HEK293 (cell line): Measurements from ENCODE around the gene ICE2.

Experiments used
- CTCF ChIA-PET: fragments of 350-600 bp; formaldehyde crosslinking; extraction: SDS; loops from one replicate; lab custom pipeline; 2021; ENCODE audit warnings: antibody characterized with exemption; lab: Yijun Ruan, JAX
- POLR2A ChIA-PET: fragments of 300-600 bp; formaldehyde crosslinking; extraction: SDS; loops from one replicate; lab custom pipeline; 2020; ENCODE audit warnings: antibody characterized with exemption, inconsistent platforms; lab: Yijun Ruan, JAX
- H3K27ac ChIP-seq: fragments of 200-500 bp; sonication (Bioruptor generic); 2 replicates; pipeline ENCODE4 v1.5.1; 2014; ENCODE audit warnings: low read depth, low read length, control low read depth, inconsistent platforms; ENCODE audit errors: extremely low read depth
- H3K36me3 ChIP-seq, 2 experiments: fragments of 200-500 bp in 1 of 2; sonication (Bioruptor generic) in 1 of 2; 1 replicate in 1 of 2; 2 replicates in 1 of 2; pipeline ENCODE4 v1.5.1; 2014 to 2017; ENCODE audit warnings: inconsistent platforms in 2 of 2, low read length in 2 of 2; ENCODE audit not compliant: control insufficient read depth in 2 of 2, insufficient read depth in 1 of 2
- H3K4me1 ChIP-seq: fragments of 200-500 bp; sonication (Bioruptor generic); 2 replicates; pipeline ENCODE4 v1.5.1; 2014; ENCODE audit warnings: mild to moderate bottlenecking, low read length, inconsistent platforms; ENCODE audit not compliant: control insufficient read depth, insufficient read depth
- H3K4me3 ChIP-seq: 2 replicates; pipeline ENCODE4 v1.5.1; 2011; ENCODE audit warnings: low read depth, mild to moderate bottlenecking, control low read depth, low read length, moderate library complexity
- H3K9me3 ChIP-seq: fragments of 200-500 bp; sonication (Bioruptor generic); 2 replicates; pipeline ENCODE4 v1.5.1; 2014; ENCODE audit warnings: low read depth, low read length, inconsistent platforms; ENCODE audit not compliant: control insufficient read depth, insufficient read depth
- BCL11A ChIP-seq: fragments of 450-650 bp; formaldehyde crosslinking; IDR thresholded peaks from 2 replicates; pipeline ENCODE4 v1.5.1; 2016; ENCODE audit warnings: low read depth, missing biosample characterization, missing genetic modification characterization
- FEZF1 ChIP-seq: fragments of 450-650 bp; formaldehyde crosslinking; IDR thresholded peaks from 2 replicates; pipeline ENCODE4 v1.5.1; 2016; ENCODE audit warnings: missing biosample characterization, missing genetic modification characterization
- KLF10 ChIP-seq: fragments of 450-650 bp; IDR thresholded peaks from 2 replicates; pipeline ENCODE4 v1.5.1; 2018; ENCODE audit warnings: missing biosample characterization, mild to moderate bottlenecking, missing genetic modification characterization
- KLF7 ChIP-seq: fragments of 450-650 bp; formaldehyde crosslinking; IDR thresholded peaks from 2 replicates; pipeline ENCODE4 v1.5.1; 2016; ENCODE audit warnings: missing biosample characterization, missing genetic modification characterization, borderline replicate concordance
- ZBTB48 ChIP-seq: fragments of 450-650 bp; formaldehyde crosslinking; IDR thresholded peaks from 2 replicates; pipeline ENCODE4 v1.5.1; 2016; ENCODE audit warnings: missing biosample characterization, missing genetic modification characterization
- ZBTB8A ChIP-seq: fragments of 450-650 bp; formaldehyde crosslinking; IDR thresholded peaks from 2 replicates; pipeline ENCODE4 v1.5.1; 2016; ENCODE audit warnings: missing biosample characterization, missing genetic modification characterization
- ZFHX2 ChIP-seq: fragments of 450-650 bp; formaldehyde crosslinking; conservative IDR thresholded peaks from 2 replicates; pipeline ENCODE4 v1.5.1; 2016; ENCODE audit warnings: missing biosample characterization, missing genetic modification characterization
- ZNF10 ChIP-seq: fragments of 450-650 bp; formaldehyde crosslinking; IDR thresholded peaks from 2 replicates; pipeline ENCODE4 v1.5.1; 2017; ENCODE audit warnings: missing biosample characterization, missing genetic modification characterization
- ZNF112 ChIP-seq: fragments of 450-650 bp; formaldehyde crosslinking; IDR thresholded peaks from 2 replicates; pipeline ENCODE4 v1.5.0; 2017; ENCODE audit warnings: missing biosample characterization, missing genetic modification characterization
- ZNF140 ChIP-seq: fragments of 450-650 bp; formaldehyde crosslinking; IDR thresholded peaks from 2 replicates; pipeline ENCODE4 v1.5.1; 2016; ENCODE audit warnings: missing biosample characterization, missing genetic modification characterization
- ZNF146 ChIP-seq: fragments of 450-650 bp; formaldehyde crosslinking; IDR thresholded peaks from 2 replicates; pipeline ENCODE4 v1.5.1; 2016; ENCODE audit warnings: missing biosample characterization, missing genetic modification characterization
- ZNF2 ChIP-seq: fragments of 450-650 bp; formaldehyde crosslinking; IDR thresholded peaks from 2 replicates; pipeline ENCODE4 v1.5.1; 2016; ENCODE audit warnings: missing biosample characterization, missing genetic modification characterization
- ZNF23 ChIP-seq: fragments of 450-650 bp; formaldehyde crosslinking; IDR thresholded peaks from 2 replicates; pipeline ENCODE4 v1.5.1; 2016; ENCODE audit warnings: missing biosample characterization, missing genetic modification characterization, borderline replicate concordance
- ZNF311 ChIP-seq: fragments of 450-650 bp; formaldehyde crosslinking; IDR thresholded peaks from 2 replicates; pipeline ENCODE4 v1.5.1; 2017; ENCODE audit warnings: missing biosample characterization, missing genetic modification characterization, borderline replicate concordance
- ZNF433 ChIP-seq: fragments of 450-650 bp; formaldehyde crosslinking; IDR thresholded peaks from 2 replicates; pipeline ENCODE4 v1.5.1; 2016; ENCODE audit warnings: missing biosample characterization, missing genetic modification characterization, low read depth
- ZNF530 ChIP-seq: fragments of 450-650 bp; formaldehyde crosslinking; IDR thresholded peaks from 2 replicates; pipeline ENCODE4 v1.5.1; 2016; ENCODE audit warnings: low read depth, missing biosample characterization, missing genetic modification characterization
- ZNF560 ChIP-seq: fragments of 450-650 bp; formaldehyde crosslinking; IDR thresholded peaks from 2 replicates; pipeline ENCODE4 v1.5.1; 2017; ENCODE audit warnings: missing biosample characterization, missing genetic modification characterization, borderline replicate concordance
- ZNF677 ChIP-seq: fragments of 450-650 bp; IDR thresholded peaks from 2 replicates; pipeline ENCODE4 v1.5.0; 2018; ENCODE audit warnings: missing biosample characterization, mild to moderate bottlenecking, missing genetic modification characterization, moderate library complexity
- ZNF76 ChIP-seq: fragments of 450-650 bp; formaldehyde crosslinking; IDR thresholded peaks from 2 replicates; pipeline ENCODE4; 2016; ENCODE audit warnings: low read depth, missing biosample characterization, missing genetic modification characterization, borderline replicate concordance
- ZNF837 ChIP-seq: fragments of 450-650 bp; formaldehyde crosslinking; IDR thresholded peaks from 2 replicates; pipeline ENCODE4 v1.5.1; 2016; ENCODE audit warnings: missing biosample characterization, missing genetic modification characterization
- ZXDB ChIP-seq: fragments of 450-650 bp; formaldehyde crosslinking; IDR thresholded peaks from 2 replicates; pipeline ENCODE4 v1.5.1; 2016; ENCODE audit warnings: missing biosample characterization, missing genetic modification characterization
- TF ChIP-seq, protein P1 (sequence below): fragments of 450-650 bp; formaldehyde crosslinking; IDR thresholded peaks from 2 replicates; pipeline ENCODE4 v1.5.1; 2016; ENCODE audit warnings: missing biosample characterization, missing genetic modification characterization
- TF ChIP-seq, protein P2 (sequence below): fragments of 450-650 bp; formaldehyde crosslinking; IDR thresholded peaks from 2 replicates; pipeline ENCODE4 v1.5.1; 2016; ENCODE audit warnings: missing biosample characterization, missing genetic modification characterization, borderline replicate concordance
- TF ChIP-seq, protein P3 (sequence below): fragments of 450-650 bp; formaldehyde crosslinking; IDR thresholded peaks from 2 replicates; pipeline ENCODE4 v1.5.1; 2016; ENCODE audit warnings: missing biosample characterization, missing genetic modification characterization
- TF ChIP-seq, protein P4 (sequence below): fragments of 450-650 bp; formaldehyde crosslinking; IDR thresholded peaks from 2 replicates; pipeline ENCODE4 v1.5.1; 2016; ENCODE audit warnings: missing biosample characterization, missing genetic modification characterization

Gene ICE2

DNA sequence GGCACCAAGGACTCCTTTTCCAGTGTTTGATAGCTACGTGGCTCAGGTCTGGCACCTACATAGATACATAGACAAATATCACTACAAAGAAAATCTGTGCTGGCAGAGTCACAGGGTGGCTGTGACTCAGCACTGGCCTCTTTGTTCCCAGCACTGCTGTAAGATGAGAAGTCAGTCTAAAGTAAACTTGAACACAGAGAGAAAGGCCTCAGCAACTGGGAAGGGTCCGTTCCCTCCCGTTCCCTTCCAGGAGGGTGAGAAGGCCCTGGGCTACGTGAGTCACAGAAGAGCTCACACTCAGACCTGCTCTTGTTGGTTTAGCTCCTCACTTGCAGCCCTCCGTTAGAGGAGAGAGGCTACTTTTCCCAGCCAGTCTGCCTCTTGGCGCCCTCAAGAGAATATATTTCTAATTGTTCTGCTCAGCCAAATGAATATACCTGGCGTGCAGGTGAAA lies 104.3 kb downstream of the ICE2 start (continued):
- TF ChIP-seq ZNF433 (no peak), ZNF560 (tag by site-specific recombination) (no peak)

DNA sequence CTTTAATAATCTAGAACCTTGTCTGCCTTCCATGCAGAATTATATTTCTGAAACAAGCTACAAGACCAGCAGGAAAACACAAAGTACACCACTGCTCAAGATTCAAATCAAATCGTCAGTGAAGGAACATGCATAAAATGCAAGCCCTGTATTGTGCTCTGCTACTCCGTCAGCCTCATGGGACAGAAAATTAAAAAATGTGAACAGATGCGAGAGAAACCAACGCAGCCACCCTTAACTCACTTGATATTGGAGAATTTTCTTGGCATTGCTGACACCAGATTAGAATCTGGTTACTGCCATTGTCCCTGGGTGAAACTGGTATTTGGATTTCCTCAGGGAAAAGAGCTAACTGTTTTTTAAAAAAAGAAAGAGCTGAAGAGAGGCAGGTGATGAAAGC lies 104.7 kb downstream of the ICE2 start:
- POLR2A ChIA-PET, result interaction anchor here (1.1 to 1.4 kb wide), 3 partner anchors 17 to 24 kb away, joined by 3 to 5 read pairs (median 4); partner anchors contain the start of gene ANXA2
- H3K36me3 ChIP-seq, result peaks cover 0 to 44% of the 10 kb centered on the region in 2 experiments; a peak in 2 of 3 replicates
- CTCF ChIA-PET, result interaction anchor here (0.9 to 2.1 kb wide), 3 partner anchors 11 to 26 kb away, joined by 3 to 9 read pairs (median 7); no protein-coding TSS in a partner anchor
- H3K4me1 ChIP-seq, result peaks cover 13% of the 10 kb centered on the region
- H3K4me3 ChIP-seq, result no peak overlapping the region
- peak overlapping the region; percentile 32; the same call in 1 of the 2 replicates for H3K27ac ChIP-seq
- no peaks in the 10 kb centered on the region for H3K9me3 ChIP-seq
- TF ChIP-seq ZBTB8A (no peak), ZFHX2 (tag by site-specific recombination) (no peak), ZNF10 (tag by site-specific recombination) (no peak), ZNF140 (no peak), KLF7 (tag by site-specific recombination) (no peak), ZNF112 (tag by site-specific recombination) (no peak)
- TF ChIP-seq, protein P1, sequence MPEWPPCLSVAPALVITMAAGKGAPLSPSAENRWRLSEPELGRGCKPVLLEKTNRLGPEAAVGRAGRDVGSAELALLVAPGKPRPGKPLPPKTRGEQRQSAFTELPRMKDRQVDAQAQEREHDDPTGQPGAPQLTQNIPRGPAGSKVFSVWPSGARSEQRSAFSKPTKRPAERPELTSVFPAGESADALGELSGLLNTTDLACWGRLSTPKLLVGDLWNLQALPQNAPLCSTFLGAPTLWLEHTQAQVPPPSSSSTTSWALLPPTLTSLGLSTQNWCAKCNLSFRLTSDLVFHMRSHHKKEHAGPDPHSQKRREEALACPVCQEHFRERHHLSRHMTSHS (tag by site-specific recombination), result no peak
- TF ChIP-seq, protein P2, sequence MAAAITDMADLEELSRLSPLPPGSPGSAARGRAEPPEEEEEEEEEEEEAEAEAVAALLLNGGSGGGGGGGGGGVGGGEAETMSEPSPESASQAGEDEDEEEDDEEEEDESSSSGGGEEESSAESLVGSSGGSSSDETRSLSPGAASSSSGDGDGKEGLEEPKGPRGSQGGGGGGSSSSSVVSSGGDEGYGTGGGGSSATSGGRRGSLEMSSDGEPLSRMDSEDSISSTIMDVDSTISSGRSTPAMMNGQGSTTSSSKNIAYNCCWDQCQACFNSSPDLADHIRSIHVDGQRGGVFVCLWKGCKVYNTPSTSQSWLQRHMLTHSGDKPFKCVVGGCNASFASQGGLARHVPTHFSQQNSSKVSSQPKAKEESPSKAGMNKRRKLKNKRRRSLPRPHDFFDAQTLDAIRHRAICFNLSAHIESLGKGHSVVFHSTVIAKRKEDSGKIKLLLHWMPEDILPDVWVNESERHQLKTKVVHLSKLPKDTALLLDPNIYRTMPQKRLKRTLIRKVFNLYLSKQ, result no peak
- TF ChIP-seq, protein P3, sequence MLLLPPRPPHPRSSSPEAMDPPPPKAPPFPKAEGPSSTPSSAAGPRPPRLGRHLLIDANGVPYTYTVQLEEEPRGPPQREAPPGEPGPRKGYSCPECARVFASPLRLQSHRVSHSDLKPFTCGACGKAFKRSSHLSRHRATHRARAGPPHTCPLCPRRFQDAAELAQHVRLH, result no peak

DNA sequence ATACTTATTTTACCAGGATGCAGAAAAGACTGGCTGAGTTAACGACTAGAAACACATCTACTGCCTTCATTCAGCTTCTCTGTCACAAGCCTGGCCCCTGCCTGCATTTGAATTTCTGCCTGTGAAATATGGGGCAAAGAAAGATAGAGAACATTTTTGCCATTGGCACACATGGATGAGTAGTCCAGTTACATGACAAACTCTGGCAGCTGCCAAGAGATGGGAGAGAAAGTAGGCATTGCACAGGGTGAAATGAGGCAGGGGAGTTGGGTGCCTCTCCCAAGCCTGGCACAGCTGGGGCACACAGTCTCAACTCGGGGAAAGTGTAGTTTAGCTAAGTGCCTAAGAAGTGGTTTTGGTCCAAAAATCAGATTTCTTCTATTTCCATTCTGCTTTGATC lies 105.2 kb downstream of the ICE2 start:
- ChIA-PET CTCF (interaction anchor here (0.5 to 2.1 kb wide), 3 partner anchors 10 to 16 kb away, joined by 5 to 9 read pairs (median 7); no protein-coding TSS in a partner anchor), POLR2A (interaction anchor here (1.1 kb wide), 1 partner anchor 19 kb away, joined by 3 read pairs; no protein-coding TSS in a partner anchor)
- H3K4me1 ChIP-seq, result peaks cover 13% of the 10 kb centered on the region
- no peak overlapping the region for H3K4me3 ChIP-seq
- no peak overlapping the region for H3K27ac ChIP-seq
- H3K36me3 ChIP-seq, result peaks cover 0 to 48% of the 10 kb centered on the region in 2 experiments; a peak in 2 of 3 replicates
- no peak for TF ChIP-seq ZNF677 (tag by site-specific recombination)
- TF ChIP-seq ZBTB48, result no peak
- TF ChIP-seq ZNF837, result no peak
- no peak for TF ChIP-seq ZNF76 (tag by site-specific recombination)
- no peak for TF ChIP-seq BCL11A (tag by site-specific recombination)
- no peak for TF ChIP-seq ZXDB (tag by site-specific recombination)
- no peak for TF ChIP-seq FEZF1 (tag by site-specific recombination)
- TF ChIP-seq ZNF23 (tag by site-specific recombination), result no peak
- TF ChIP-seq, protein P4, sequence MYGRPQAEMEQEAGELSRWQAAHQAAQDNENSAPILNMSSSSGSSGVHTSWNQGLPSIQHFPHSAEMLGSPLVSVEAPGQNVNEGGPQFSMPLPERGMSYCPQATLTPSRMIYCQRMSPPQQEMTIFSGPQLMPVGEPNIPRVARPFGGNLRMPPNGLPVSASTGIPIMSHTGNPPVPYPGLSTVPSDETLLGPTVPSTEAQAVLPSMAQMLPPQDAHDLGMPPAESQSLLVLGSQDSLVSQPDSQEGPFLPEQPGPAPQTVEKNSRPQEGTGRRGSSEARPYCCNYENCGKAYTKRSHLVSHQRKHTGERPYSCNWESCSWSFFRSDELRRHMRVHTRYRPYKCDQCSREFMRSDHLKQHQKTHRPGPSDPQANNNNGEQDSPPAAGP (tag by site-specific recombination), result no peak
- no peak for TF ChIP-seq ZNF2 (tag by site-specific recombination)
- TF ChIP-seq KLF10 (tag by site-specific recombination), result no peak
- no peak for TF ChIP-seq ZNF311 (tag by site-specific recombination)
- no peak for TF ChIP-seq ZNF146 (tag by site-specific recombination)
- TF ChIP-seq ZNF530 (tag by site-specific recombination), result no peak
- H3K9me3 ChIP-seq, result no peaks in the 10 kb centered on the region
